OCI-LY1 (cell line): ENCODE results near the gene HAPLN2.
A peak's percentile ranks its signal among the peaks of the same experiment; 100 is the strongest.

Source experiments
- H2AFZ ChIP-seq: fragments of 200-600 bp; sonication (generic), shearing (Covaris generic); 2 replicates; pipeline ENCODE4 v1.6.0; 2014; ENCODE audit warnings: antibody characterized with exemption, mild to moderate bottlenecking, low read length
- H3F3A ChIP-seq: fragments of 200-600 bp; sonication (generic), shearing (Covaris generic); 2 replicates; pipeline ENCODE4 v1.6.0; 2014; ENCODE audit warnings: mild to moderate bottlenecking, antibody characterized with exemption, low read length, moderate library complexity; ENCODE audit not compliant: insufficient read depth
- H3K27ac ChIP-seq: fragments of 200-600 bp; sonication (generic); 2 replicates; pipeline ENCODE4 v1.5.1; 2014; ENCODE audit warnings: low read length, mixed run types, mild to moderate bottlenecking, low read depth; ENCODE audit not compliant: poor library complexity, severe bottlenecking
- H3K27me3 ChIP-seq: fragments of 200-600 bp; sonication (generic); 2 replicates; pipeline ENCODE4 v1.6.0; 2014; ENCODE audit warnings: antibody characterized with exemption, mild to moderate bottlenecking, low read length, moderate library complexity; ENCODE audit not compliant: insufficient read depth
- H3K36me3 ChIP-seq: fragments of 200-600 bp; sonication (generic); 2 replicates; pipeline ENCODE4 v1.6.1; 2014; ENCODE audit warnings: mild to moderate bottlenecking, antibody characterized with exemption, low read length, moderate library complexity, mixed read lengths; ENCODE audit not compliant: insufficient read depth
- H3K4me1 ChIP-seq: fragments of 200-600 bp; sonication (generic); 2 replicates; pipeline ENCODE4 v1.5.1; 2014; ENCODE audit warnings: mild to moderate bottlenecking, low read length, moderate library complexity; ENCODE audit not compliant: insufficient read depth, severe bottlenecking
- H3K4me2 ChIP-seq: fragments of 200-600 bp; sonication (generic), shearing (Covaris generic); 2 replicates; pipeline ENCODE4 v1.6.1; 2014; ENCODE audit warnings: low read length
- H3K4me3 ChIP-seq: fragments of 200-600 bp; sonication (generic); 2 replicates; pipeline ENCODE4 v1.5.1; 2014; ENCODE audit warnings: low read length, low read depth, mild to moderate bottlenecking, mixed read lengths; ENCODE audit not compliant: poor library complexity, severe bottlenecking
- H3K79me2 ChIP-seq: fragments of 200-600 bp; shearing (Covaris generic); 2 replicates; pipeline ENCODE4 v1.6.1; 2016; ENCODE audit warnings: mixed run types, low read length, mixed read lengths; ENCODE audit not compliant: insufficient read depth
- H3K9ac ChIP-seq: fragments of 200-600 bp; sonication (generic), shearing (Covaris generic); 2 replicates; pipeline ENCODE4 v1.6.1; 2014; ENCODE audit warnings: mild to moderate bottlenecking, low read length, mixed read lengths
- H3K9me2 ChIP-seq: fragments of 200-600 bp; sonication (generic), shearing (Covaris generic); 2 replicates; pipeline ENCODE4 v1.6.1; 2014; ENCODE audit warnings: low read depth, mild to moderate bottlenecking, low read length, mixed read lengths
- H3K9me3 ChIP-seq: fragments of 200-600 bp; shearing (Covaris generic); 2 replicates; pipeline ENCODE4 v1.6.1; 2014; ENCODE audit warnings: low read length, mixed read lengths
- H4K20me1 ChIP-seq: fragments of 200-600 bp; sonication (generic), shearing (Covaris generic); 2 replicates; pipeline ENCODE4 v1.6.0; 2016; ENCODE audit warnings: mild to moderate bottlenecking, low read length; ENCODE audit not compliant: insufficient read depth
- CTCF ChIP-seq: fragments of 200-600 bp; sonication (generic), shearing (Covaris generic); IDR thresholded peaks from 2 replicates; pipeline ENCODE4 v1.5.1; 2017; ENCODE audit warnings: mild to moderate bottlenecking, antibody characterized with exemption, low read length, moderate library complexity, mixed read lengths
- EZH2 ChIP-seq: fragments of 200-600 bp; sonication (generic), shearing (Covaris generic); IDR thresholded peaks from 2 replicates; pipeline ENCODE4 v1.8.0; 2017; ENCODE audit warnings: borderline replicate concordance, mixed run types, mild to moderate bottlenecking, antibody characterized with exemption, low read length, moderate library complexity, mixed read lengths

The HAPLN2 gene

GRCh38 chr1:156600733-156601121, 18.5 kb upstream of the HAPLN2 start:
- Histone ChIP-seq H3K79me2 (no peaks in the 10 kb centered on the region), H3K36me3 (peaks cover 38% of the 10 kb centered on the region), H3K9ac (peak overlapping the region; percentile 83), H2AFZ (no peak overlapping the region), H3F3A (no peaks in the 10 kb centered on the region), H3K4me2 (peak overlapping the region; percentile 93), H3K4me1 (peaks cover 27% of the 10 kb centered on the region), H3K9me3 (no peaks in the 10 kb centered on the region), H3K4me3 (peak overlapping the region; percentile 73), H3K27ac (peak overlapping the region; percentile 72), H4K20me1 (no peaks in the 10 kb centered on the region), H3K9me2 (no peaks in the 10 kb centered on the region), H3K27me3 (no peaks in the 10 kb centered on the region)
- TF ChIP-seq EZH2 = no peak
- TF ChIP-seq CTCF = no peak

GRCh38 chr1:156601122-156601830, 17.9 kb upstream of the HAPLN2 start, which contains the start of gene GPATCH4:
Gene GPATCH4 (minus strand): TSS chr1:156601479.
- H3K27ac ChIP-seq = peak within 1 kb of the TSS; percentile 72
- H3K79me2 ChIP-seq = no peaks in the 10 kb centered on the region
- H2AFZ ChIP-seq = peak within 1 kb of the TSS; percentile 83
- H3K9ac ChIP-seq = peak within 1 kb of the TSS; percentile 83
- no peaks in the 10 kb centered on the region for H3F3A ChIP-seq
- TF ChIP-seq CTCF (no peak), EZH2 (no peak)
- peak within 1 kb of the TSS; percentile 93 for H3K4me2 ChIP-seq
- peaks cover 27% of the 10 kb centered on the region for H3K4me1 ChIP-seq
- H3K9me3 ChIP-seq = no peaks in the 10 kb centered on the region
- H3K9me2 ChIP-seq = no peaks in the 10 kb centered on the region
- H3K4me3 ChIP-seq = peak within 1 kb of the TSS; percentile 73
- no peaks in the 10 kb centered on the region for H3K27me3 ChIP-seq
- no peaks in the 10 kb centered on the region for H4K20me1 ChIP-seq
- H3K36me3 ChIP-seq = peaks cover 32% of the 10 kb centered on the region

GRCh38 chr1:156601892-156602291, 17.3 kb upstream of the HAPLN2 start:
- Histone ChIP-seq H3K36me3 (peaks cover 26% of the 10 kb centered on the region), H2AFZ (no peak overlapping the region; the same call in 1 of the 2 replicates), H3K27ac (peak overlapping the region; percentile 72), H3K9ac (peak overlapping the region; percentile 83), H3K9me2 (no peaks in the 10 kb centered on the region), H3K27me3 (no peaks in the 10 kb centered on the region), H3K4me3 (peak overlapping the region; percentile 73), H3K79me2 (no peaks in the 10 kb centered on the region), H4K20me1 (no peaks in the 10 kb centered on the region), H3K9me3 (no peaks in the 10 kb centered on the region), H3K4me1 (peaks cover 27% of the 10 kb centered on the region), H3K4me2 (peak overlapping the region; percentile 93), H3F3A (no peaks in the 10 kb centered on the region)
- TF ChIP-seq CTCF = no peak
- TF ChIP-seq EZH2 = no peak
